Fibroblast of the conjunctiva (primary cell): ENCODE measurements around the gene KRT77.

Experiments used
- DNase-seq: peaks from one replicate; pipeline ENCODE4 v3.0.0-alpha.2; 2010; ENCODE audit warnings: low read depth

Gene KRT77

DNA sequence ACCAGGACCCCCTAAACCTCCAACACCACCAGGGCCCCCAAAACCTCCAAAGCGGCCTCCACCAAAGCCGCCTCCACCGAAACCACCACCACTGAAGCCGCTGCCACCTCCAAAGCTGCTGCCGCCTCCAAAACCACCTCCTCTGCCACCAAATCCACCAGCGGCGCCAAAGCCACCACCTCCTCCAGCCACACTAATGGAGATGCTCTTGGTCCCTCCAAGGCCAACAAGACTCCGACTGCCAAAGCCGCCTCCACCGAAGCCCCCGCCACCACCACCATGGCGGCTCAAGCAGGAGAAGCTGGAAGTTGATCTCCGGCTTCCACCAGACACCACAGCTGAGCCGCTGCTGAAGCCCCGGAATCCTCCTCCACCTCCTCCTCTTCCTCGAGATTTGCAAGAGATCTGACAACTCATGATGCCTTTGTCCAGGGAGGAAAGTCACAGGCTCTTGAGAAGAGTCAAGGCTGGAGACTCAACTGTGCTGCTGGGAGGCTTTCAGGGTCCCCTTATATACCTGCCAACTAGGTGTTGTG is 51.5 kb downstream of the KRT77 start, which contains the start of gene KRT2:
Gene KRT2 (minus strand): TSS at position 486 of the 536 bp plus-strand sequence. CDS start 69 bp downstream, at position 417.
- DNase-seq = no peak

DNA sequence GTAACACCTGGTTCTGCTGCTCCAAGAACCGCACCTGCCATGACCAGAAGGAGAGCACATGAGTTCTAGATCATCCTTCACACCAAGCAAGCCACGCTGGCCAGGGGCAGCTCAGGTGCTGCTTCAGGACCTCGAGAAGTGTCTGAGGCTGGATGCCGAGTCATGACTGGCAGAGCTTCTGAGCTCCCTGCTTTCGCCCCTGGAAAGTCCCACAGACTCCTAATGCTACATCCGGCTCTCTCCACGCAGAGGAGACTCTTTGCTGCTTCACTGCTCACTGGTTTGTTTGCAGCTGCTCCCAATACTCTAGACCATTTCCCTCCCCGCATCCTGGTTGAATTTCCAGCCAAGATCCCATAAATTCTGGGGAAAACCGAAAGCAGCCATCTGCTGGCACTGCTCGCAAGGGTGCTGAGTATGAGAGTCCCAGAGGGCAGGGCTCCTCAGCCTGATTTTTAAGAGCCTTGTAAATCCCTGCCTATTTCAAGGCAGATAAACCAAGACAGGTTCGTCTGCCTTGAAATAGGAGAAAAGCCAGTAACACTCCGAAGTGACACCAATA is 52.7 kb downstream of the KRT77 start:
- DNase-seq = no peak

DNA sequence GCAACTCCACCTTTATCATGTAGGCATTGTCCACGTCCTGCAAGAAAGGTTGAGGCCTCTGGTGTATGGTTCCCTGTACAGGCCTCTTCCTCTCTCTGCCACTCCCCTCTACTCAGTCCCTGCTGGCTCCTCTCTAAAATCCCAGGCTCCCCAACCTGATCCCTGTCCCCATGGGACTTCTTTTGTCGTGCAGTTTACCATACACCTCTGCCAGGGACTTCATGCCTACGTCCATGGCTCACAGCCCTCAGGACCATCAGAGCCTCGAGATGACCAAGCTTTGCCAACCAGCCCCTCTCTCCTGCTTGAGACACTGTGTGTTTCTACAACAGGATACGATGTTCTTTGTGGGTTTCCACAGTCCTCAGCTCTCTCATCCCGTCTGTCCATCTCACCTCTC is 54.3 kb downstream of the KRT77 start:
- DNase-seq = no peak

DNA sequence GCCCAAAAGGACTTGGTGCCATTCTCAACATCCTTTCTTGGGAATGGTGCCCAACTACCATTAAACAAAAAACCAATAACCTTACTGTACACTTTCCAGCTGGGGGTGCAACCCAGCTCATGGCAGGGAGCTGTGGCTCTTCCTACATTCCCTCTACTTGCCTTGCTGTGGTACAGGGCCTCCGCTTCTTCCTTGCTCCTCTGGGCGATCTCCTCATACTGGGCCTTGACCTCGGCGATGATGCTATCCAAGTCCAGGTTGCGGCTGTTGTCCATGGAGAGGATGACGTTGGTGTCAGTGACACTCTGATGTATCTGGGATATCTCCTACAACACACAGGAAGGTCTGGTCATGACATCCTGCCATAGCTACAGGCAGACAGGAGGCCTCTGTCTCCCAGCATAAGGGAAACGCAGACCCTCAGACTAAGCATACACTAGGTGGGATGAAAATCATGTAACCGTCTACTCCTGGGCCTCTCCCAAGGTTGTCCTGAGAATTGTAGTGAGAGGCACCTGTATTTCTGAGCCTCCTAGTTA is 55.2 kb downstream of the KRT77 start:
- DNase-seq = no peak

DNA sequence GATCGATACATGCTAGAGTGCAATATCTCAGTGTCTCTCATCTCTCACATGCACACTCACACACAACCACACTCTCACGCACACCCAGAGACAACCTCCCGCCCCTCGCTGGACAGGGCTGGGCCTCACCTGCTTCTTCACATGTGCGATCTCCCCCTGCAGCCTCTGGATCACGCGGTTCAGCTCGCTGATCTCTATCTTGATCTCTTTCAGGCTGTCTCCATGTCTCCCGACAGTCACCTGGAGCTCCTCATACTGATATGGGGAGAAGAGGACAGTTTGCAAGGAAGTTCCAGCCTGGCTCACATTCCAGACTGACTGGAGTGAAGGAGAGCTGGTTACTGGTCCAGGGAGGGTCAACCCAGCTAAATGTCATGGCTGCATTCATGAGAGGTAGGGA is 55.7 kb downstream of the KRT77 start:
- no peak for DNase-seq

DNA sequence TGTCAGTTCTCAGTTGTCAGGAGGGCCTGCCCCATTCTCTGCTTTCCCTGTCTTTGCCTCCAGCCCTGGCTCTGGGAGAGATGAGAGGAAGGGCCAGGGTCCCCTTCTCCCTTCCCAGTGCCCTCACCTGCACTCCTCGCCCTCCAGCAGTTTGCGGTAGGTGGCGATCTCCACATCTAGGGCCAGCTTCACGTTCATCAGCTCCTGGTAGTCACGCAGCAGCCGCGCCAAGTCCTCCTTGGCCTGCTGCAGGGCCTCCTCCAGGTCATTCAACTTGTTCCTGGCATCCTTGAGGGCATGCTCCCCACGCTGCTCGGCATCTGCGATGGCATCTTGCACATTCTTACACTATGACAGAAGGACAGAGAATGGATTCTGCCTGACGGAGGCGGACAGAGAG is 56.7 kb downstream of the KRT77 start:
- DNase-seq = no peak

DNA sequence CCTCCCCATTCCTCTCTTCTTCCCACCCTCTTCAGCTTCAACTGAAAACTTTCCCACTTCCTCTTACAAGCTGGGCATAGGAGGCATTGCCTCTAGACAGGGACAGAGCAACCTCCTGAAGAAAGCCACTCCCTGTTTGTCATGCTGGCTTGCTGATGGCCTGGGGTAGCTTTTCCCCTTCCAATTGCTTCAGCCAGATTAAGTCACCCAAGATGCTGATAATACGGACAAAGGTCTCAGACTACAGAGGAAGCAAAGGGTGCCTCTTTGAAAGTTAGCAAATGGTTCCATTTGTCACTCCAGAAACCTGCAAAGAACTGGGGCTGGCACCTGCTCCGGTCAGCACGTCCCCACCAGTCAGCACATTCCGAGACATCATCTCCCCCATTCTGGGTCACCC is 57.3 kb downstream of the KRT77 start:
- DNase-seq = no peak

DNA sequence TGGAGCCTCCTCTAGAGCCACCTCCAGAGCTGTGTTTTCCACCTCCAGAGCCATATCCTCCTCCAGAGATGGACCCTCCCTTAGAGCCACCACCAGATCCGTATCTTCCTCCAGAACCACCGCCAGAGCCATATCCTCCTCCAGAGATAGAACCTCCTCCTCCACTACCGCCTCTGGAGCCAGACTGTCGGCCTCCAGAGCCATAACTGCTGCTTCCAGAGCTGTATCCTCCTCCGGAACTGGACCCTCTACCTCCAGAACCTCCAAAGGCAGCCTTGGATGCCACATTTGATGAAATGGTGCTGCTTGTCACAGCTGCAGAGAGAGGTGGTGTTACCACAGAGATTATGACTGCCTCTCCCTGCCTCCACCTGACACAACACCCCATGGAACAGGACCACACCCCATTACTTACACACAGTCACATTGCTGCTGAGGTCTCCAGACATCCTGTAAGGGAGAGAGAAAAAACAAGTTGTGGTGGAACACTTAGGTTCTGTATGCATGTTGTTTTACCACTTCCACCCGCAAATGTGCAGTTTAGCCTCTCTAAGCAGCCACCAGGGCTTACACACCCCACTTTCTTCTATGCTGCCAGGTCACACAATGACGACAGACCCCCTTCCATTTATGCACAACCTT is 58.1 kb downstream of the KRT77 start:
- no peak for DNase-seq

DNA sequence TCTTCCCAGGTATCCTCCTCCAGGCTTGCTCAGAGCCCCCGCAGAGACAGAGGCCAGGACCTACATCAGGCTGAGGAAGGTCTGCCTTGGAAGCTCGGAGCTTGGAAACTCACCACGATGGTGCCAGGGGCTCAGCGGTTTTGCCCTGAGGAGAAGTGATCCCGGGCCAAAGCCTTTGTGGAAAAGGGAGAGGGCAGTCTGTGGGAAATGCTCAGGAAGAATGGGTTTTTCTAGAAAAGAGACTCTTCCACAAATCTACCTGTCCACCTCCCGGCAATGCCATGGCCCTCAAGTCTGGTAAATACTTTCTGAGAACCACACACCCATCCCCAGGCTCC is 59.3 kb downstream of the KRT77 start:
- DNase-seq = no peak

DNA sequence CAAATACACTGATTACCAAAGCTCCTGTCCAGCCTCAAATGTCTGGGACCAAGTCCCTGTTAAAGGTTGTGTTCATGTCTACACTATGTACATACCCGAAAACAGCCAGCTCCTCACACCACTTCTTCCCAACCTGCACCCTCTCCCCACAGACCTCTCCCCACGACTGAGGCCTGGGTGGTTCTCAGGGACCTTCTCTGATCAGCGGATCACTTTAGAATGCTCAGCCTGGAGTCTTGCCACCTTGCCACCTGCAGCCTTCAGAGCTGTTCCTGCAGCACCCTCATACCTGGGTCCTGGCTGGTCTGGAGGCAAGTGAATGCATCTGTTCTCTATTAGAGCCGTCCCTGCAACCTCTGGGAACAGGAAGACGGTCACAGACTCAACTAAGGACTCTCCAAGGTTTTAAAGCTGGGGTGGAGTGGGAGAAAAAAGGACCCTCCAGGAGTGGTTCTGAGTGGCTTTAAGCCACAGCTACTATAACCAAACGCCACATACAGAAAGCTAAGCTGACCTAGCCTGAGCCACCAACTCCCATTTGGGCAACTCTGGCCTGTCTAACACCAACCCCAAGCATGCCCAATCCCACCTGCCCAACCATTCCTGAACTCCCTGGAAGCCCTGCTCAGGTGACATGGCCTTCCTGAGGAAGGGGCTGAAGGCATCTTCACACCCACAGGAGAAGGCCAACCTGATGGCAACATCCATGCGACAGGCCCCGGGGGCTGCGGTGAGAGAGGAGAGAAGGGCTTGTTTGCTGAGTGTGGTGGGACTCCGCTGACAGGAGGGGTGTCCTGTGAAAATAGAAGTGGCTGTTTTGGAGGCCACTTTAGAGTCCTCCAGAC is 59.9 kb downstream of the KRT77 start:
- DNase-seq = no peak

DNA sequence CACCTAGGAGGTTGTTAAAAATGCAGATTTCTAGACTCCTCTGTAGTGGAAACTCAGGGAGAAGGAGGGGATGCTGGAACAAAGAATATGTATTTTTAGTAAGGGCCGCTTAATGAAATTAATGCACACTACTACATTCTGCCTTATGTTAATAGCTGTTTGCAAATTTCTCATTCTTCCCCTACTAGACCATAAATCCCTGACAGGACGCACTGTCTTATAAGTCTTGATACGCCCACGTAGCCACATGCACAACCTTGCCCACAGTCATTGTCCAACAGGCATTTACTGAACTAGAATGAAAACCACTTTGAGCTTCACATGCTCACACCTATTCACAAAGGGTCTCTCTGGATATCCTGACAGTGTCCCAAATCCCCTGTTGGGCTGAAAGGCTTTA is 61.9 kb downstream of the KRT77 start:
- DNase-seq = no peak
